ENCODE measurements around the gene CTBP2. TPM values are rescaled to one million over a fixed set of nuclear protein-coding genes. Genes with fewer than 3 reads are reported as not detected.

The CTBP2 gene
- total RNA-seq, 1 donor from 2014 or later = 55.2 TPM

DNA sequence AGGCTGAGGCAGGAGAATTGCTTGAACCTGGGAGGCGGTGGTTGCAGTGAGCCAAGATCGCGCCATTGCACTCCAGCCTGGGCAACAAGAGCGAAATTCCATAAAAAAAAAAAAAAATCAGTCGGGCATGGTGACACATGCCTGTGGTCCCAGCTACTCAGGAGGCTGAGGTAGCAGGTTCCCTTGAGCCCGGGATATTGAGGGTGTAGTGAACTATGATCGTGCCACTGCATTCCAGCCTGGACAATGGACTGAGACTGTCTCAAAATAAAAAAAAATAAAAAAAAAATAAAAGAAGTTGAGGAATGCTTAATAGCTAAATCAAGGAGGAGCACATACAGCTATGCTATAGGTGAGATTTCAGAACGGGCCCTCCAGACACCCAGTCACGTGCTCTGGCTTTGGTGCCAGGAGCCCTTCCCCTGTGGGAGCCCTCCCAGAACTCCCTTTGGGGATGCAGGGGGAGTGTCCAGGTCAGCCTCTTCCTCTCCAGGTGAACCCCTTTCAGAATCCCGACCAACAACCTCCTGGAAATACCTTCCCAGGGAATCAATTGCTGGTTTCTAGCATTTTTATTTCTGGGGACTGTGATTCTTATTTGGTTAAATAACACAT, 42.9 kb upstream of the CTBP2 start:
- Histone ChIP-seq H3K79me2 (ENCODE audit: low read depth) (no peaks in the 10 kb centered on the region), H3K9ac (no peak overlapping the region), H3K4me1 (no peaks in the 10 kb centered on the region), H4K20me1 (ENCODE audit: low read depth) (no peaks in the 10 kb centered on the region), H3K36me3 (no peaks in the 10 kb centered on the region), H3K4me2 (no peak overlapping the region), H3K9me3 (ENCODE audit: low read depth) (no peaks in the 10 kb centered on the region), H3F3A (ENCODE audit: low read depth) (no peaks in the 10 kb centered on the region), H3K4me3 (no peak overlapping the region), H3K27ac (no peak overlapping the region), H2AFZ (replicated peaks) (no peak overlapping the region), H3K27me3 (no peaks in the 10 kb centered on the region)
- TF ChIP-seq, protein P1, sequence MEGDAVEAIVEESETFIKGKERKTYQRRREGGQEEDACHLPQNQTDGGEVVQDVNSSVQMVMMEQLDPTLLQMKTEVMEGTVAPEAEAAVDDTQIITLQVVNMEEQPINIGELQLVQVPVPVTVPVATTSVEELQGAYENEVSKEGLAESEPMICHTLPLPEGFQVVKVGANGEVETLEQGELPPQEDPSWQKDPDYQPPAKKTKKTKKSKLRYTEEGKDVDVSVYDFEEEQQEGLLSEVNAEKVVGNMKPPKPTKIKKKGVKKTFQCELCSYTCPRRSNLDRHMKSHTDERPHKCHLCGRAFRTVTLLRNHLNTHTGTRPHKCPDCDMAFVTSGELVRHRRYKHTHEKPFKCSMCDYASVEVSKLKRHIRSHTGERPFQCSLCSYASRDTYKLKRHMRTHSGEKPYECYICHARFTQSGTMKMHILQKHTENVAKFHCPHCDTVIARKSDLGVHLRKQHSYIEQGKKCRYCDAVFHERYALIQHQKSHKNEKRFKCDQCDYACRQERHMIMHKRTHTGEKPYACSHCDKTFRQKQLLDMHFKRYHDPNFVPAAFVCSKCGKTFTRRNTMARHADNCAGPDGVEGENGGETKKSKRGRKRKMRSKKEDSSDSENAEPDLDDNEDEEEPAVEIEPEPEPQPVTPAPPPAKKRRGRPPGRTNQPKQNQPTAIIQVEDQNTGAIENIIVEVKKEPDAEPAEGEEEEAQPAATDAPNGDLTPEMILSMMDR (IDR thresholded peaks at IDR 0.05) = no peak
- Mint-ChIP-seq H3K27me3 (ENCODE audit: insufficient read depth, low read depth) (peaks cover 3% of the 10 kb centered on the region), H3K4me1 (peaks cover 5% of the 10 kb centered on the region), H3K9me3 (peaks cover 2% of the 10 kb centered on the region), H3K27ac (no peak overlapping the region), H3K36me3 (no peaks in the 10 kb centered on the region), H3K4me3 (no peak overlapping the region)
- no peak for DNase-seq (ENCODE audit: low spot score)

- Histone ChIP-seq H3K4me2 (no peak overlapping the region), H3K9ac (no peak overlapping the region), H3F3A (ENCODE audit: low read depth) (no peaks in the 10 kb centered on the region), H3K4me1 (no peaks in the 10 kb centered on the region), H3K27ac (no peak overlapping the region), H3K79me2 (ENCODE audit: low read depth) (no peaks in the 10 kb centered on the region), H3K4me3 (no peak overlapping the region), H3K9me3 (ENCODE audit: low read depth) (no peaks in the 10 kb centered on the region), H2AFZ (replicated peaks) (no peak overlapping the region), H3K27me3 (no peaks in the 10 kb centered on the region), H3K36me3 (no peaks in the 10 kb centered on the region), H4K20me1 (ENCODE audit: low read depth) (no peaks in the 10 kb centered on the region)
- H3K36me3 Mint-ChIP-seq = no peaks in the 10 kb centered on the region
- H3K9me3 Mint-ChIP-seq = peaks cover 2% of the 10 kb centered on the region
- DNase-seq (ENCODE audit: low spot score) = no peak
- H3K27me3 Mint-ChIP-seq (ENCODE audit: insufficient read depth, low read depth) = peaks cover 3% of the 10 kb centered on the region
- H3K4me3 Mint-ChIP-seq = no peak overlapping the region
- TF ChIP-seq EZH2phosphoT487 (IDR thresholded peaks at IDR 0.05) (no peak), EZH2 (IDR thresholded peaks at IDR 0.05) (no peak)
- TF ChIP-seq, protein P1 (IDR thresholded peaks at IDR 0.05) = no peak
- H3K4me1 Mint-ChIP-seq = no peaks in the 10 kb centered on the region
- H3K27ac Mint-ChIP-seq = no peak overlapping the region
Measured at GRCh38 chr10:125201791-125202622, 41.6 kb upstream of the CTBP2 start.

DNA sequence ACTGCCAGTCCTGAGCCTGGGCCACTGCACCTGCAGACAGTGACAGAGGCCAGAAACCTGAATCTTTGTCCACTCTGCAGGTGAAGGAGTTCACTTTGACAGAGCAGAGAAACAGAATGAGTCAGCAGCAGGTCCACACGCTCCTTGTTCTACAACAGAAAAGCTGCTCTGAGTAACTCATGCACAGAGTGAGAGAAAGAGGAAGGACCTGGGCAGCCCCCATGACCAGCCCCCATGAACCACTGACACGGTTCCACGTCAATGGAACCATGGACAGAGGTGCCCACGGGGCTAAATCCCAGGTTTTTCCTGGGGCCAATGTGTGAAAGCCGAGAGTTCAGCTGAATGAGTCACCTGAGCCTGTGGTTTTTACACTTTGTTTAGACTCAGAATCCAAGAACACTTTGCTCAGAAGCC, 40.8 kb upstream of the CTBP2 start:
- no peak overlapping the region for H3K9ac ChIP-seq
- H4K20me1 ChIP-seq (ENCODE audit: low read depth) = no peaks in the 10 kb centered on the region
- no peak overlapping the region for H3K4me2 ChIP-seq
- no peaks in the 10 kb centered on the region for H3K36me3 Mint-ChIP-seq
- H3K9me3 Mint-ChIP-seq = peaks cover 2% of the 10 kb centered on the region
- H3K27ac Mint-ChIP-seq = no peak overlapping the region
- DNase-seq (ENCODE audit: low spot score) = no peak
- H3K27ac ChIP-seq = no peak overlapping the region
- H3K36me3 ChIP-seq = no peaks in the 10 kb centered on the region
- H3K27me3 Mint-ChIP-seq (ENCODE audit: insufficient read depth, low read depth) = peaks cover 3% of the 10 kb centered on the region
- H3K4me3 Mint-ChIP-seq = no peak overlapping the region
- H3K4me1 Mint-ChIP-seq = no peaks in the 10 kb centered on the region
- TF ChIP-seq, protein P1 (IDR thresholded peaks at IDR 0.05) = no peak
- TF ChIP-seq EZH2 (IDR thresholded peaks at IDR 0.05) (no peak), EZH2phosphoT487 (IDR thresholded peaks at IDR 0.05) (no peak)
- H3F3A ChIP-seq (ENCODE audit: low read depth) = no peaks in the 10 kb centered on the region
- no peaks in the 10 kb centered on the region for H3K27me3 ChIP-seq
- H3K9me3 ChIP-seq (ENCODE audit: low read depth) = no peaks in the 10 kb centered on the region
- H3K4me3 ChIP-seq = no peak overlapping the region
- H3K79me2 ChIP-seq (ENCODE audit: low read depth) = no peaks in the 10 kb centered on the region
- no peaks in the 10 kb centered on the region for H3K4me1 ChIP-seq
- no peak overlapping the region for H2AFZ ChIP-seq (replicated peaks)

Measured in neural progenitor cell (in vitro differentiated cells).